AG04450 (cell line): ENCODE results near the gene ANP32E. TPM values are rescaled to one million over a fixed set of nuclear protein-coding genes. Genes with fewer than 3 reads are reported as not detected.

Experiments
- CTCF ChIA-PET: fragments of 300-600, 350-600 bp; formaldehyde crosslinking; extraction: SDS; loops from one replicate; lab custom pipeline; 2022; ENCODE audit warnings: antibody characterized with exemption, inconsistent platforms; lab: Charles Lee
- POLR2A ChIA-PET: fragments of 350-600 bp; formaldehyde crosslinking; extraction: SDS; loops from one replicate; lab custom pipeline; 2021; ENCODE audit warnings: antibody characterized with exemption, inconsistent platforms; lab: Yijun Ruan, JAX
- DNase-seq: peaks from one replicate; pipeline ENCODE4 v3.0.0-alpha.2; 2011; ENCODE audit warnings: low read depth, low spot score
- H3K27ac ChIP-seq: one replicate; pipeline ENCODE4 v1.5.1; 2012; ENCODE audit warnings: low read depth, low read length, control low read depth
- H3K27me3 ChIP-seq: one replicate; pipeline ENCODE4 v1.6.0; 2012; ENCODE audit warnings: low read length; ENCODE audit not compliant: control insufficient read depth, insufficient read depth
- H3K4me3 ChIP-seq: 2 replicates; pipeline ENCODE4 v1.5.1; 2011; ENCODE audit warnings: mild to moderate bottlenecking, low read depth, low read length, control low read depth
- H3K9me3 ChIP-seq: 2 replicates; pipeline ENCODE4 v1.5.1; 2012; ENCODE audit warnings: low read length; ENCODE audit not compliant: control insufficient read depth, insufficient read depth
- polyA plus RNA-seq: library from polyadenylated mRNA; depleted of rRNA; stranded (reverse); fragments of >200 nt; gene quantifications from 2 replicates; pipeline ENCODE4 v1.2.3, GENCODE V29; 2011
- TF ChIP-seq, protein P1 (sequence below): IDR thresholded peaks from 2 replicates; pipeline ENCODE4 v1.5.1; 2011; ENCODE audit warnings: low read depth, low read length, control low read depth, inconsistent platforms

The ANP32E gene
- polyA plus RNA-seq, 1 experiment, result 22.7 TPM

DNA sequence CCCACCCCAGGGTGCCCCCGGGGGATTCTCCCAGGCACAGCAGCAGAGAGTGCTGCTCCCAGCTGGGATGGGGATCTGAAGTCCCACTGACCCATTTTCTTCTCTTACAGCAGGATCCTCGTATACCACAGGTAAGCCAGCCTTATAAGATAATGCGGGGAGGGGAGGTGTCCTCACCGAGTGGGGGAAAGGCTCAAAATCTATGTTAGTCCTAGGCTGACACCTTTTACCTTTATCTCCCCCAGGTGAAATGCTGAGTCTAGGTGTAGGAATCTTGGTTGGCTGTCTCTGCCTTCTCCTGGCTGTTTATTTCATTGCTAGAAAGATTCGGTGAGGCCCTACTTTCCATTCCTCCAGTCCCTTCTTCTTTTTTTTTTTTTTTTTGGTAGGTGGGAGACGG lies 27.6 kb upstream of the ANP32E start:
- peak overlapping the region; percentile 21 for H3K27ac ChIP-seq
- TF ChIP-seq, protein P1, sequence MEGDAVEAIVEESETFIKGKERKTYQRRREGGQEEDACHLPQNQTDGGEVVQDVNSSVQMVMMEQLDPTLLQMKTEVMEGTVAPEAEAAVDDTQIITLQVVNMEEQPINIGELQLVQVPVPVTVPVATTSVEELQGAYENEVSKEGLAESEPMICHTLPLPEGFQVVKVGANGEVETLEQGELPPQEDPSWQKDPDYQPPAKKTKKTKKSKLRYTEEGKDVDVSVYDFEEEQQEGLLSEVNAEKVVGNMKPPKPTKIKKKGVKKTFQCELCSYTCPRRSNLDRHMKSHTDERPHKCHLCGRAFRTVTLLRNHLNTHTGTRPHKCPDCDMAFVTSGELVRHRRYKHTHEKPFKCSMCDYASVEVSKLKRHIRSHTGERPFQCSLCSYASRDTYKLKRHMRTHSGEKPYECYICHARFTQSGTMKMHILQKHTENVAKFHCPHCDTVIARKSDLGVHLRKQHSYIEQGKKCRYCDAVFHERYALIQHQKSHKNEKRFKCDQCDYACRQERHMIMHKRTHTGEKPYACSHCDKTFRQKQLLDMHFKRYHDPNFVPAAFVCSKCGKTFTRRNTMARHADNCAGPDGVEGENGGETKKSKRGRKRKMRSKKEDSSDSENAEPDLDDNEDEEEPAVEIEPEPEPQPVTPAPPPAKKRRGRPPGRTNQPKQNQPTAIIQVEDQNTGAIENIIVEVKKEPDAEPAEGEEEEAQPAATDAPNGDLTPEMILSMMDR, result no peak
- no peaks in the 10 kb centered on the region; the same call in 1 of the 2 replicates for H3K9me3 ChIP-seq
- POLR2A ChIA-PET, result no interaction called here
- no peak overlapping the region for H3K4me3 ChIP-seq
- H3K27me3 ChIP-seq, result no peaks in the 10 kb centered on the region
- CTCF ChIA-PET, result interaction anchor here (0.7 to 1.8 kb wide), 2 partner anchors 8 to 190 kb away, joined by 4 to 6 read pairs; no protein-coding TSS in a partner anchor
- DNase-seq, result no peak

DNA sequence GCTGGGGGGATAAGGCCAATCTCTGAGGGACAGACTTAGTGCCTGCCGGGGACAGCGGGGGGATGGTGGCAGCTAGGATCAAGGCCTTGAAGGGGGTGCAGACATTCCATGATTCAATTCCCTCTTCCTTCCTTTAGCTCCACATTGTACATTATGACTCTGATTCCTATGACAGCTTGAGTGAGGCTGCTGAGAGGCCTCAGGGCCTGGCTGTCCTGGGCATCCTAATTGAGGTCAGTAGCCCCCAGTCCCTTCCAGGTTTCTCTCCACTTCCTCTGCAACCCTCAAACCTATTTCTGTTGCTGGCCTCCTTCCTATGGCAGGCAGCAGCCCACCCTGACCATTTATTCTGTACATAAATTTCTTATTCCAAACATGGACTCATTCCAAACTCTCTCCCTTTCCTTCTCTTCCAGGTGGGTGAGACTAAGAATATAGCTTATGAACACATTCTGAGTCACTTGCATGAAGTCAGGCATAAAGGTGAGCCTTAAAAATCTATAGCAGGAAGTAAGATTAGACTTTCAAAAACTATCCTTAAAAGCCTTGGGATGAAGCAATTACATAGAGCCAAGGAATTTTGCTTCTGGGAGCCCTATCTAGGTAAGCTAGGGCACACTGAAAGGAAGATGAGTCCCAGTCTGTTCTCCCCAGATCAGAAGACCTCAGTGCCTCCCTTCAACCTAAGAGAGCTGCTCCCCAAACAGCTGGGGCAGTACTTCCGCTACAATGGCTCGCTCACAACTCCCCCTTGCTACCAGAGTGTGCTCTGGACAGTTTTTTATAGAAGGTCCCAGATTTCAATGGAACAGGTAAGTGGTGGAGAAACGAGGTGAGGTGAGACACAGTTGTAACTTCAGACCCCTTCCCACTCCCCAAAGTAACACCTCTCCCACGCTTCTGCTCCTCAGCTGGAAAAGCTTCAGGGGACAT lies 26.7 kb upstream of the ANP32E start:
- CTCF ChIA-PET, result interaction anchor here (1.8 kb wide), 1 partner anchor 9 kb away, joined by 6 read pairs; no protein-coding TSS in a partner anchor

DNA sequence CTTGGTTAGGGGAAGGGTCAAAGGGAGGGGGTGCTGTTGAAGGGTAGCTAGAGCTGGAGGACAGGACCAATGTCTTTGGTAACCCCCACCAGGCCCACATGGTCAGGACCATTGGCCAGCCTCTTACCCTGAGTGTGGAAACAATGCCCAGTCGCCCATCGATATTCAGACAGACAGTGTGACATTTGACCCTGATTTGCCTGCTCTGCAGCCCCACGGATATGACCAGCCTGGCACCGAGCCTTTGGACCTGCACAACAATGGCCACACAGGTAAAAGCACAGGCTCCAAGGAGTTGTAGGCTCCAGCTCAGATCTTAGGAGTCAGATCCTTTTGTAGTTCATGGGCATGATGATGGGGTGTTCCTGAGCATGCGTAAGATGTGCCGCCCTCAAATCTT lies 25.5 kb upstream of the ANP32E start:
- no peak overlapping the region for H3K27ac ChIP-seq
- H3K27me3 ChIP-seq, result peaks cover 5% of the 10 kb centered on the region
- TF ChIP-seq, protein P1, result no peak
- POLR2A ChIA-PET, result no interaction called here
- no peaks in the 10 kb centered on the region for H3K9me3 ChIP-seq
- DNase-seq, result no peak
- H3K4me3 ChIP-seq, result no peak overlapping the region
- CTCF ChIA-PET, result interaction anchor here (0.5 to 2.1 kb wide), 2 partner anchors 20 to 576 kb away, joined by 3 to 5 read pairs; no protein-coding TSS in a partner anchor

More for the DNA sequence above, 26.7 kb upstream of the ANP32E start:
- TF ChIP-seq, protein P1, result no peak
- Histone ChIP-seq H3K9me3 (no peaks in the 10 kb centered on the region), H3K4me3 (no peak overlapping the region), H3K27ac (no peak overlapping the region), H3K27me3 (peaks cover 5% of the 10 kb centered on the region)
- POLR2A ChIA-PET, result interaction anchor here (0.6 kb wide), 3 partner anchors 17 to 95 kb away, joined by 3 to 5 read pairs (median 4); no protein-coding TSS in a partner anchor
- DNase-seq, result no peak

DNA sequence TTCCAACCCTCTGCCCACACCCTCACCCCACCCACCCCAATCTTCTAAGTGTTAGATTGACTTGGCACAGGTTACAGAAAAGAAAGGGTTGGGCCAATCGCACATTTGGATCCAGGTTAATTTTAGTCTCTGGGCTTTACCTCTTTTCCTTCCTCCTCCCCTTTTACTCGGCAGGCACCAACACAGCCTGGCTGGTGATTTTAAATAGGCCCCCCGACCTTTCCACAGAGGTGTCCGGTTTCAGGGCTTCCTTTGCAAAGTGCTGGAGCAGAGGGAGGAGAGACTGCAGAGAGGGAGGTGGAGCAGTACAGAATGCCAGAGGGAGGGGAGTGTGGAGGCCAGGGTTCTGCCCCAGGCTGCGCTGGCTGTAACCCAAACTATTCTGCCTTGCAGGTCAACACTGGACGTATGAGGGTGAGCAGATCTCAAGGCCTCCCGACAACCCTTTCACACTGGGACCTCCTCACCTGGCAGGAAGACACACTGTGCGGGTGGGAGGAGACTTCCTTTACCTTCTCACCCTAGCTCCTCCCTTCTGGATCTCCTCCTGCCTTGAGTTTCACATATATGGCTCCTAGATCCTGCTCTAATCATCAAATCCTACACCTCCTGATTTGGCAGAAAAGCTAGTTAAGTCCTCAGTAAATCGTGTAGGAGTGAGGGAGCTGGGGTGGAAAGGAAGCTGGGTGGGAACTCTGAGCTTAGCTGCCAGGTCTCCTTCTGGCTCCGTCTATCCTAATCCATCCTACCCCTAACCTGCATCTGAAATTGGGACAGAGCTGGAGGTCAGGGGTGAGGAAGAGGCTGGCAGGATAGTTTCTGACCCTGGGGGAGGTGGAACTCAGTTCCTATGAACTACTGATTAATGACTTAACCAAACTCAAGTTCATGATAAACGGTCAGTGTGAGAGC lies 24.1 kb upstream of the ANP32E start:
- Histone ChIP-seq H3K9me3 (no peaks in the 10 kb centered on the region), H3K4me3 (no peak overlapping the region; the same call in 1 of the 2 replicates), H3K27ac (no peak overlapping the region), H3K27me3 (peaks cover 5% of the 10 kb centered on the region)
- ChIA-PET CTCF (interaction anchor here (2.1 to 7.7 kb wide), 2 partner anchors 11 to 22 kb away, joined by 5 to 118 read pairs; partner anchors contain the start of genes APH1A and C1orf54), POLR2A (interaction anchor here (0.7 to 1.2 kb wide), 2 partner anchors 13 to 616 kb away, joined by 3 to 5 read pairs; partner anchors contain the start of gene ARNT)
- no peak for DNase-seq
- TF ChIP-seq, protein P1, result no peak
